ENCODE data around the gene SMOC2. TPM values are rescaled to one million over a fixed set of nuclear protein-coding genes. Genes with fewer than 3 reads are reported as not detected.

Gene SMOC2
- polyA plus RNA-seq, 3 donors, result 17.7 to 24.8 (median 21.5) TPM

DNA sequence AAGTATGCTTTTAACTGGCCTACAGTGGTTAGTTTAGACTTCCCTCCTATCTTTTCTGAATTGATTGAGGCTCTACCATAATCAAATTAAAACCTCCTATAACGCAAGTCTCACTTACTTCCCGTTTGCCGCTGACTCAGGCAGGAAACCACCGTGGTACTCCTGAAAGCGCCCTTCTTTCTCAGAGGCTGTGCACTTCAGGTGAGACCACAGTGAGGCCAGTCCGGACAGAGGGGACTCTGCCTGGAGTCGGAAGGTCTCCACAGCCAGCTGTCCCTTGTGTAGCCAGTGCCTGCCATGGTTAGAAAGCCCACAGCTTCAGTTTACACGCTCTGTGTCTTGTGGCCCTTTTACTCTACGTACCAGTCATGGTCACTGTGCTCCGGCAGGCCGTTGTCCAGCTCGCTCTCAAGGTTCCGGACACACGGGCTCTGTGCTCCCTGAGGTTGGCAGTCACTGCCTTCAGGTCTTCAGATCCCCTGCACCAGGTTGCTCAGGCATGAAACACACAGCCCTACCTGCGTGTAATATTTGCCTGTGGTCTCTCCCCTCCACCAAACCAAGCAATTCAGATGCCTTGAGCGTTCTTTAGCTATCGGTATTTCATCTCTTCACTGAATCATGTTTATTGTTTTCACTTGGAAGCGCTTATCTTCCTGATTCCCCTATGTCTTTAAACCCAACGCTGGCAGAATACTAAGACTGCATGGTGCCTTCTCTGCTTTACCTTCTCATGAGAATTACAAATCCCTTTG, 178.8 kb downstream of the SMOC2 start:
- no peak for DNase-seq

- DNase-seq, result no peak
These were observed 179.6 kb downstream of the SMOC2 start for GRCh38 chr6:168620578-168620977.

DNA sequence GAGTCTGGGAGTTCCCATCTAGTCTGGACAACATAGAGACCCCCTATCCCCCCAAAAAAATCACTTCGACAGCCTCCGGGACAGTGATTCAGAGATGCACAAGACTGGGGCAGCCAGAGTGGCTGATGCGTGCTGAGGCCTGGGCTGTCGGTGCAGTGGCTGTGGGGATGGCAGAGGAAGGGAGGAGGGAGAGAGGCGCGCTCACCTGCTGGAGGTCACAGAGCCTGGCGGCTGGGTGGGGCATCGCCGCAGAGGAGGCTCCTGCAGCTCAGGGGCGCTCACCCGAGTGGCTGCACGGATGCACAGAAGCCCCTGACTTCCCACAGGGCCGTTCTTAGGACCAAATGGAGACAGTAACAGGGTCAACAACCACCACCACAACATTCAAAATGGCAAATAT, 182.8 kb downstream of the SMOC2 start:
- DNase-seq, result no peak

GRCh38 chr6:168624540-168624939, 183.6 kb downstream of the SMOC2 start:
- no peak for DNase-seq

- no peak for DNase-seq
These were observed 184.0 kb downstream of the SMOC2 start for GRCh38 chr6:168624948-168625347.

DNA sequence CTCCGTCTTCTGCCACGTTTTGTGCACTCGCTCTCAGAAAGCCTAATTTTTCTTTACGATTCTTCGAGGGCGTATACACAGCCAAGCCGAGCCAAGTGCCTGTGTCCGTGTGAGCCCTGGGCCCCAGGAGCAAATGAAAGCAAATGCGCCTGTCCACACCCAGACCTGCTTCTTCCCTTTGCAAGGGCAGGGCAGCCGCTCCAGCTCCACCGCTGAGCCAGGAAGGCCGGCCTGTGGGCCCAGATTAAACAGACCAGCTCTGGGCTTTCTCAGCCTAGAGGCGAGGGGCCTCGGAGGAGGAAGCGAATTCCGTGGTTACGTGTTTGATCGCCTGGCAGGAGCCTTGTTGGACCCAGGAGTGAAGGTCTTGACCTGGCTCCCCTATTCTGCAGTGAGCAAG, 184.6 kb downstream of the SMOC2 start:
- no peak for DNase-seq

DNA sequence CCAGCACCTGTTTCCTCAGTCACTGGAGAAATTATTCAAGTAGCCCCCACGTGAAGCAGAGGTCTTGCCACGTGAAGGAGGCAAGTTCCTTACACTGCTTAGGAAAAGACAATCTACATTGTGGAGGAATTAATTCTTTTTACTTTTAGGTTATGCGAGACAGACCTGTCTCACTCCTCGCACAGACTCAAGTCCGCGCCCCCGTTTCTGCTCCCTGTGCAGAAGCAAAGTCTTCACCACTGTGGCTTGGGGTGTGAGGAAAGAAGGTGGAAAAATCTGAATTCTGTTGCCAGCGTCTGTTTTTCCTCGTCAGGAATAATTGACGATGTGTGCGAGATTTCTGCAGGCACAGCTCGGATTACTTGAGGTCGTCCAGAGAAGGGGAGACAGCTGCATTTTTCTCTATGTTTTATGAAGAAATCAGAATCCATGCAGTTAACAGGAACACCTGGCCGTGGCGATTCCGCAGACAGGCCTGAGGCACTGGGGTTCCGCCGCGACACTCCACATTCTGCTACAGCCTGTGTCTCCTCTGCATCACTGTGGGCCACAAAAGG, 185.1 kb downstream of the SMOC2 start:
- DNase-seq, result no peak

DNA sequence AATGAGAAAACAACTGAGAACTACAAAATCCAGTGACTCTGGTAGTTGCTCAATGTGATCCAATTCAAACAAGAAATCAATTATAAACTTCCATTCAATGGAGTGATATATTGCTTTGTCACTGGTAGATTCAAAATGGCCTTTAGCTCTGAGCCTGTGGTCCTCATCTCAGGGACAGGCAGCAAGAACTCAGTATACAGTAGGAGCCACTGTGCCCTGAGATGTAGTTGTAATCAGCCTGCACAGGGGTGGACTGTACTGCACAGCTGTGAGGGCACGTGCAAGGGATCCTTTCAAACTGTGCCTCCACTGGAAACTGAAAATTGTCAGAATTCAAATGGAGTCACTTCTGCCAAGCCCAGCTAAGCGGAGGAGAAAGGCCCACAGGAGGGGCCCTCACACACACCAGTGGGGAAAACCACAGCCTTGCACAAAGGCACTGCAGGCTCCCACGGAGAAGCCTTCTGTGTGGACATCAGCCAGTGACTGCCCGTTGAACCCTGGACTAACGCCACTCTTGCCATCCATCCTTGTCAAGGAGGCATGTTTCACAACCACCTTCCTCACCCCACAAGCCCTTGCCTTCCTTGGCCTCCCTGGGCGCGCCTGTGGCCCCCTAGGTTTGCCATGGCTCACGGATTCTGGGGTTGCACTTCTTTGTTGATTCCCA, 186.7 kb downstream of the SMOC2 start:
- no peak for DNase-seq

DNA sequence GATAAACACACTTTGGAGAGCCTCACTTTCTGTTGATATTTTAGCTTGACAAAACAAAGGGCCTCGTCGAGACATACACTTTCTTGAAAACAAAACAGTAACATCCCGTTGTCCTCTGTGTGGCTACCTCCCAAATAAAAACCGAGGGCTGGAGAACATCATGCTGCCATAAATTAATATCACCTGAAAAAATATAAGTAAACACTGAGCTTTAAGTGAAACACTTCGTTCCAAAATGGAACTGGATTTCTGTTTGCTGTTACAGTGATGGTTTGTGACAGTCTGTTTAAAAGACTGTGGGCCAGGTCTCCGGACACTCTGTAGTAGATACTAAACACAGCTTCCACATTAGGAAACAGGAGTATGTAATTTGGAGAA, 187.2 kb downstream of the SMOC2 start:
- DNase-seq, result no peak

- no peak for DNase-seq
These were observed 187.8 kb downstream of the SMOC2 start for GRCh38 chr6:168628732-168629245.

GRCh38 chr6:168631564-168631963, 190.6 kb downstream of the SMOC2 start:
- no peak for DNase-seq

DNA sequence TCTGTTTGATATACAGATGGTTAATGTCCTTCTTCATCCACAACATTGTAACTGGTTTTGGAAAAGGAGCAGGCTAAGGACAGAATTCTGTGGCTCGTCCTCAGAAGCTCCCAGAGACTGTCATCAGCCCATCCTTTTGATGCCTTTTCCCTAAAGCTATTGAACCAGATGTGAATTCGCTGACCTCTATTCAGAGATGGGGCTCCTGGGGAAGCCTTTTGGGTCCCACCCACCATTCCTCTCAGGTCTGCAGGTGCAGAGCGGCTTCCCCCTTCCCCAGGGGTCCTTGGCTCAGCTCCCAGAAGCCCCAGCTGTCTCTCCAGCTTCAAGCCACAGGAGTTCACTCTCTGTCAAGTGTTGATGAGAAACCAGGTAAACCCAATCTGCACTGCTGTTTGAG, 191.7 kb downstream of the SMOC2 start:
- DNase-seq, result no peak

- DNase-seq, result peak; percentile 82
These were observed 193.8 kb downstream of the SMOC2 start for GRCh38 chr6:168634541-168635328.

DNA sequence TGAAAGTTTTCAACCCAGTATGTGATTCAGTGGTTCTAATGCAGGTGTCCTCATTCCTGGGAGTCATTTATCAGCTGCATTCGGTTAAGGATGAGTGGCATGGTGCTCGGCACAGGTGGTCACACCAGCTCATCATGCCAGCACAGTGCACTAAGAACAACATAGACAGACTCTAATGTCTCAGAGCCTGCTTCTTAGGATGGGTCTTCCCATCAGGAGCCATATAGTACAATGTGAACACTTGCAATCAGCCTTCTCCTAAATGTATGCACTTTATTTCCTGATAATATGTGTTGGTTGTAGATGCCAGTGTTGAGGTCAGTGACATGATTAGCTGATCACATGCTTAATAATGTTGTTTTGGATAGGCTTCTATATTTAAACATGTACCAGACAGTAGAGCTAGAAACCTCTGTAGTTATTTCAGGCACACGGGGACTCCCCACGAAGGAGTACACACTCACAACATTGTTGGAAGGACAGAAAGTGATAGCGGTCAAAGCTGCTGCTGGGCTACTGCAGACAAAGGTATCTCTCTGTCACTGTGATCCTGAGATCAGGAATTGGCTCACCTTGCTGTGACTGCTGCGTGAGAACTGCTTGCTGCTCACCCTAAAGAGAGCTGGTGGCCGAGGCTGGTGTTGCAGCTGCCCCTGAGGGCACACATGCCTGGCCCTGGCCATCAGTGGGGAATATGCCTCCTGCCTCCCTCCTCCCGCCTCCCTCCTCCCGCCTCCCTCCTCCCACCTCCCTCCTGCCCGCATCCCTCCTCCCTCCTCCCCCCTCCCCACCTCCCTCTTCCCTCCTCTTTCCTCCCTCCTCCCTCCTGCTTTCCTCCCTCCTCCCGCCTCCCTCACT, 195.4 kb downstream of the SMOC2 start:
- DNase-seq, result no peak

- DNase-seq, result no peak
These were observed 196.8 kb downstream of the SMOC2 start for GRCh38 chr6:168637834-168638233.

GRCh38 chr6:168638468-168639271, 197.7 kb downstream of the SMOC2 start:
- no peak for DNase-seq

DNA sequence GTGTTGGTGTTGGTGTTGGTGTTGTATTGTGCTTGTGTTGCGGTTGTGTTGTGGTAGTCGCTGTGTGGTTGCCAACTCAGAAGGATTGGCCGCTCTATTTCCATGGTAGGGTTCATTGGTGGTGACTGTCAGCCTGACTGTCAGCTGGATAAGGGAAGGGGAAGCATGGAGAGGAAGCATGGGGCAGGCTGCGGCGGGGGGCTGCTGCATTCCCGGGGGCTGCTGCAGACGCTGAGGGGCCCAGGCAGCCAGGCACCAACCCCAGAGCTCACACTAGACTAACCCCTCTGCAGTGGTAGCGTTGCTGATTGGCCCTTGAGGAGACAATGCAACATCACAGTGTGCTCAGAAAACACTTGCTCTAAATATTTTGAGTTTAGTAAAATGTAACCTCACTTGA, 199.2 kb downstream of the SMOC2 start:
- no peak for DNase-seq

DNA sequence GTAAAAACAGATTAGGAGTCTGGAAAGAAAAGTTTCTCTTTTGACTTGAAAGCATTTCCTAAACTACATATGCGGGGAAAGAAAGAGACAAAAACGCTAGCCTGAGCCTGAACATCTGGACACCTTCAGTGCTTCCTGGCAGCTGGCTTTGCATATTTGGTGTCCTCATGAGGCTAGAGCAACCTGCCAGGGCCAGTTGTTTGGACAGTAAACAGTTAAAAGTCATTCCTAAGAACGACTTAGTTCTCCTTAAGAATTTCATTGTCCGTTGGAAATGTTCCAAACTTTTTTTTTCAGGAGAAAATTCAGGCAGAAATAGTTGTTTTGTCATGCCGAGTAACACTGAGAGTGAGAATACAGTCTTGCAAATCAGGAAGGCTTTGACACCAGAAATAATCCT, 199.8 kb downstream of the SMOC2 start:
- peak; percentile 54 for DNase-seq

GRCh38 chr6:168641446-168641845, 200.5 kb downstream of the SMOC2 start:
- DNase-seq, result no peak

- no peak for DNase-seq
These were observed 202.4 kb downstream of the SMOC2 start for GRCh38 chr6:168643401-168643800.

All from renal pelvis (tissue), 4 donors.